Measurements from ENCODE around the gene LRBA. TPM values are rescaled to one million over a fixed set of nuclear protein-coding genes. Genes with fewer than 3 reads are reported as not detected.

The LRBA gene
- polyA plus RNA-seq, 1 experiment, result 23.4 TPM

DNA sequence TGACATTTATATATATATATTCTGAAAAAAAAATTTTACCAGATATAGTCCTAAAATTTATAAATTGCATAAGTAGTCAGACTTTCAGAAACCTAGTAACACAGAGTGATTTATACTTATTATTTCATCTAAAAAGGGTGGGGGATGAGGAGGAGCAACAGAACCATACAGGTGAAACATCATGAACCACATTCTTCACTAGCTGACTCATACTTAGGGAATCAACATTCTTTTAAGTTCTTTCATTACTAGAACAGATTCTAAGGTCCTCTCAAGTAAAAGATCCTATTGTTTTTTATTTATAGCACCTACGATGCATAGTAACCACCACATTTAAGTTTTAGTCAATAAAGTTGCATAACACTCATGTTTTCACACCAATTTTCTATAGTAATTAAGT is 166.1 kb downstream of the LRBA start:
- TF ChIP-seq, protein P1, sequence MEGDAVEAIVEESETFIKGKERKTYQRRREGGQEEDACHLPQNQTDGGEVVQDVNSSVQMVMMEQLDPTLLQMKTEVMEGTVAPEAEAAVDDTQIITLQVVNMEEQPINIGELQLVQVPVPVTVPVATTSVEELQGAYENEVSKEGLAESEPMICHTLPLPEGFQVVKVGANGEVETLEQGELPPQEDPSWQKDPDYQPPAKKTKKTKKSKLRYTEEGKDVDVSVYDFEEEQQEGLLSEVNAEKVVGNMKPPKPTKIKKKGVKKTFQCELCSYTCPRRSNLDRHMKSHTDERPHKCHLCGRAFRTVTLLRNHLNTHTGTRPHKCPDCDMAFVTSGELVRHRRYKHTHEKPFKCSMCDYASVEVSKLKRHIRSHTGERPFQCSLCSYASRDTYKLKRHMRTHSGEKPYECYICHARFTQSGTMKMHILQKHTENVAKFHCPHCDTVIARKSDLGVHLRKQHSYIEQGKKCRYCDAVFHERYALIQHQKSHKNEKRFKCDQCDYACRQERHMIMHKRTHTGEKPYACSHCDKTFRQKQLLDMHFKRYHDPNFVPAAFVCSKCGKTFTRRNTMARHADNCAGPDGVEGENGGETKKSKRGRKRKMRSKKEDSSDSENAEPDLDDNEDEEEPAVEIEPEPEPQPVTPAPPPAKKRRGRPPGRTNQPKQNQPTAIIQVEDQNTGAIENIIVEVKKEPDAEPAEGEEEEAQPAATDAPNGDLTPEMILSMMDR (IDR thresholded peaks at IDR 0.05; ENCODE audit: low read depth, low read length), result no peak
- H3K4me3 ChIP-seq (ENCODE audit: low read depth, low read length), result no peak overlapping the region
- CTCF ChIA-PET, result no interaction called here
- no peaks in the 10 kb centered on the region for H3K9me3 ChIP-seq (ENCODE audit: control insufficient read depth, insufficient read depth, low read length)
- H3K27me3 ChIP-seq (ENCODE audit: control insufficient read depth, insufficient read depth, low read length), result no peaks in the 10 kb centered on the region
- no peak overlapping the region for H3K27ac ChIP-seq (ENCODE audit: low read depth, low read length)
- POLR2A ChIA-PET, result no interaction called here
- DNase-seq (ENCODE audit: low read depth, low spot score), result no peak

DNA sequence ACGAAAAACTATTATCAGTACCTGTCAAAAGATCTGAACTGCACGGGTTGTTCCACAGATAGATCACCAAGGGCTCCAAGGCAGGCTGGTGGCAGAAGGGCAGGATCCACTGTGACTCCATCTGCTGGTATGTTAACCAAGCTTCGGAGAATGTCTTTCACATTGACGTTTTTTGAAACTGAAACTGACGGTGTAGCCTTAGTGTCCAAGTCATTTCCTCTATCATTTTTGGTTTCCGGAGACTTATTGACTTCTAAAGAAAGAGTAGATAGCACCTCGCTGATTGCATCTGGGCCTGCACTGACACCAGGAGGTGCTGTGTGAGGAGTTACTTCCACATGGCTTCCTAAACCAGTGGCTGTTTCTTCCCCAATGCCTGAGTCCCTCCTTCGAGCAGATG is 186.9 kb downstream of the LRBA start:
- ChIA-PET CTCF (no interaction called here), POLR2A (no interaction called here)
- H3K27ac ChIP-seq (ENCODE audit: low read depth, low read length), result no peak overlapping the region
- no peak overlapping the region for H3K4me3 ChIP-seq (ENCODE audit: low read depth, low read length)
- TF ChIP-seq, protein P1 (IDR thresholded peaks at IDR 0.05; ENCODE audit: low read depth, low read length), result no peak
- H3K9me3 ChIP-seq (ENCODE audit: control insufficient read depth, insufficient read depth, low read length), result no peaks in the 10 kb centered on the region
- H3K27me3 ChIP-seq (ENCODE audit: control insufficient read depth, insufficient read depth, low read length), result no peaks in the 10 kb centered on the region
- DNase-seq (ENCODE audit: low read depth, low spot score), result no peak

- POLR2A ChIA-PET, result no interaction called here
- H3K27me3 ChIP-seq (ENCODE audit: control insufficient read depth, insufficient read depth, low read length), result no peaks in the 10 kb centered on the region
- no peak overlapping the region for H3K4me3 ChIP-seq (ENCODE audit: low read depth, low read length)
- no peak for DNase-seq (ENCODE audit: low read depth, low spot score)
- no peak overlapping the region for H3K27ac ChIP-seq (ENCODE audit: low read depth, low read length)
- CTCF ChIA-PET, result no interaction called here
- no peaks in the 10 kb centered on the region for H3K9me3 ChIP-seq (ENCODE audit: control insufficient read depth, insufficient read depth, low read length)
- TF ChIP-seq, protein P1 (IDR thresholded peaks at IDR 0.05; ENCODE audit: low read depth, low read length), result no peak
Observed at GRCh38 chr4:150827226-150827625, 187.9 kb downstream of the LRBA start.

GRCh38 chr4:150826306-150826705 is 188.8 kb downstream of the LRBA start:
- Histone ChIP-seq H3K9me3 (ENCODE audit: control insufficient read depth, insufficient read depth, low read length) (no peaks in the 10 kb centered on the region), H3K27ac (ENCODE audit: low read depth, low read length) (no peak overlapping the region), H3K4me3 (ENCODE audit: low read depth, low read length) (no peak overlapping the region), H3K27me3 (ENCODE audit: control insufficient read depth, insufficient read depth, low read length) (no peaks in the 10 kb centered on the region)
- DNase-seq (ENCODE audit: low read depth, low spot score), result no peak
- ChIA-PET CTCF (no interaction called here), POLR2A (no interaction called here)
- TF ChIP-seq, protein P1 (IDR thresholded peaks at IDR 0.05; ENCODE audit: low read depth, low read length), result no peak

GRCh38 chr4:150822407-150822806 is 192.7 kb downstream of the LRBA start:
- POLR2A ChIA-PET, result no interaction called here
- CTCF ChIA-PET, result no interaction called here
- no peak overlapping the region for H3K4me3 ChIP-seq (ENCODE audit: low read depth, low read length)
- H3K9me3 ChIP-seq (ENCODE audit: control insufficient read depth, insufficient read depth, low read length), result no peaks in the 10 kb centered on the region
- H3K27ac ChIP-seq (ENCODE audit: low read depth, low read length), result no peak overlapping the region
- no peaks in the 10 kb centered on the region for H3K27me3 ChIP-seq (ENCODE audit: control insufficient read depth, insufficient read depth, low read length)
- no peak for DNase-seq (ENCODE audit: low read depth, low spot score)
- TF ChIP-seq, protein P1 (IDR thresholded peaks at IDR 0.05; ENCODE audit: low read depth, low read length), result no peak

Data from AG04450 (cell line).